Measurements from ENCODE around the gene DEF6. TPM values are rescaled to one million over a fixed set of nuclear protein-coding genes. Genes with fewer than 3 reads are reported as not detected.
"Not testable (repeated sequence)": the region's sequence is repeated elsewhere in the genome, so short reads cannot be mapped to it uniquely, and the experiment has no call there.

Gene DEF6
- total RNA-seq, 1 experiment from 2014 or later = 0.72 TPM

DNA sequence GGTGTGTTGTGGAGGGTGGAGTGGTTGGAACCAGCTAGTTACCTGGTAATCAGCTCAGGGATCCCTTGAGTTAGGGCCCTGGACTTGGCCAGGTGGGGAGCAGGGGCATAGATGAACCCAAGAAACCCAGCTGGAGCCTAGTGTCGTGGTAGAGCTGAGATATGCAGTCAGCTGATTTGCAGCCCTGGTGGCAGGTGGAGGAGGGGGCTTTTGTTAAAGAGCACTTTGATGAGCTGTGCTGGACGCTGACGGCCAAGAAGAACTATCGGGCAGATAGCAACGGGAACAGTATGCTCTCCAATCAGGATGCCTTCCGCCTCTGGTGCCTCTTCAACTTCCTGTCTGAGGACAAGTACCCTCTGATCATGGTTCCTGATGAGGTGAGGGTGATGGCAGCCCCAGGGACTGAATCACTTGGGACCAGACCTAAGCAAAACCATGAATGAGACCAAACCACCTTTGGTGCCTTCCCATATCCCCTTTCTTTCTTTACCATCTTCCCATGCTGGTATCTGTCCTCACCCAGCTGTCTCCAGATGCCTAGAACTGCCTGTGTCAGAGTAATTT is 12.7 kb downstream of the DEF6 start:
- no peak for DNase-seq (ENCODE audit: low read depth)

DNA sequence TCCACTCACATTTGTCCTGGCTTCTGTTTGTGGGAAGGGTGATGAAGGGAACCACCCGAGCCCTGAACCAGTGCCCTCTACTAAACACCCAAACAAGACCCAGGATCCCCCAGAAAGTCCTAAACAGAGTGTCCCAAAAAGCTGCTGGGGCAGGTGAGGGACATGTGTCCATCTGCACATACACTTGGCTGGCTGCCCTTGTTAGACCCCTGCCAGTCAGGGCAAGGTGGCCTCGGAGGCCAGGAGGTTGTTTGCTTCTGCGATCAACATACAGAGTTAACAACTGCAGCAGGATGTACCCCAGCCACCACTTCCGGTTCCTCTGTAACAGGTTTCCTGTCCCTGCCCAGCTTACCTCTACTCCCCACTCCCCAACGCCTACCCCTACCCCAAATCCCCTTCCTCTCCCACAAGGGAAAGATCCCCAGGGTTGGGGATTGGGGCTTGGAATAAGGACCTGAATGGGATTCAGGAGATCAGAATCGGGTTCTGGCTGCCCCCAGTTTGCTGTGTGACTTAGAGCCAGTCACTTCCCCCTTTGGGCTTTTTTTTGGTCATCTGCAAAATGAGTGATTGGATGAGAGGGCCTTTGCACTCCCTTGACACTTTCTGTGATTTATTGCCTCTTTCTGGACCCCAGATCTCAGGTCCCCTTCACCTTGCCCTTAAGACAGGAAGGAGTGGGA is 13.9 kb downstream of the DEF6 start:
- no peak for DNase-seq (ENCODE audit: low read depth)

DNA sequence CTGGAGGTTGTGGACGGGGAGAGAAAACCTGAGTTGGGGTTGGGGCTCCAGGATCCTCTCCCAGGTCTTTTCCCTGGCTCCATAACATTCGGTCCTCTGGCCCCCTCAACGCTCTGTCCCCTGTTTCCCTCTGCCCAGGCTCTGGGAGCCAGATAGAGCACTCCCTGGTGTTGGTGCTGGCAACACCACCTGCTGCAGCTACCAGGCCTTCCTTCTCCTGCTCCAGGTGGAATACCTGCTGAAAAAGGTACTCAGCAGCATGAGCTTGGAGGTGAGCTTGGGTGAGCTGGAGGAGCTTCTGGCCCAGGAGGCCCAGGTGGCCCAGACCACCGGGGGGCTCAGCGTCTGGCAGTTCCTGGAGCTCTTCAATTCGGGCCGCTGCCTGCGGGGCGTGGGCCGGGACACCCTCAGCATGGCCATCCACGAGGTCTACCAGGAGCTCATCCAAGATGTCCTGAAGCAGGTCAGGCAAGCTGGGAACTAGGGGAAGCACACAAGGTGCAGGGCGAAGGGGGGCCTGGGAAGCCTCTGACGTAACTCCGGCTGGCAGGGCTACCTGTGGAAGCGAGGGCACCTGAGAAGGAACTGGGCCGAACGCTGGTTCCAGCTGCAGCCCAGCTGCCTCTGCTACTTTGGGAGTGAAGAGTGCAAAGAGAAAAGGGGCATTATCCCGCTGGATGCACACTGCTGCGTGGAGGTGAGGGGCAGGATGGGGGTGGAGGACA is 14.6 kb downstream of the DEF6 start:
- DNase-seq (ENCODE audit: low read depth) = no peak

DNA sequence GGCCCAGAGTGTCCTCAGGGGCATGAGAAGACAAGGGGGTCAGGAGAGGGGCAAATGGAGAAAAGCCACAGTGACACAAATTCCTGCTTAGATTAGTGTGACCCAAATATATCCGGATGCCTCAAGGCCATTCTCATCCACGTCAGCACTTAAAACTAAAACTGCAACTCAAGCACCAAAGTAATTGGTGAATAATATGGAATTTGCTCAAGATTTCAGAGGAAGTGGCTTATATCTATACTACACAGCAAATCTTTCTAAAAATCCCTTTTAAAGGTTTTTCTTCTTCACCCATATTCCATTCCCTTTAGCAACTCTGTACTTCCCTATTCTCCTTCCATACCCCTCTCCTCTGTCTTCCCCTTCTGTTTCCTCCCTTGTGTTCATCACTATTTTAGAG is 15.2 kb downstream of the DEF6 start:
- peak; percentile 58 for DNase-seq (ENCODE audit: low read depth)

DNA sequence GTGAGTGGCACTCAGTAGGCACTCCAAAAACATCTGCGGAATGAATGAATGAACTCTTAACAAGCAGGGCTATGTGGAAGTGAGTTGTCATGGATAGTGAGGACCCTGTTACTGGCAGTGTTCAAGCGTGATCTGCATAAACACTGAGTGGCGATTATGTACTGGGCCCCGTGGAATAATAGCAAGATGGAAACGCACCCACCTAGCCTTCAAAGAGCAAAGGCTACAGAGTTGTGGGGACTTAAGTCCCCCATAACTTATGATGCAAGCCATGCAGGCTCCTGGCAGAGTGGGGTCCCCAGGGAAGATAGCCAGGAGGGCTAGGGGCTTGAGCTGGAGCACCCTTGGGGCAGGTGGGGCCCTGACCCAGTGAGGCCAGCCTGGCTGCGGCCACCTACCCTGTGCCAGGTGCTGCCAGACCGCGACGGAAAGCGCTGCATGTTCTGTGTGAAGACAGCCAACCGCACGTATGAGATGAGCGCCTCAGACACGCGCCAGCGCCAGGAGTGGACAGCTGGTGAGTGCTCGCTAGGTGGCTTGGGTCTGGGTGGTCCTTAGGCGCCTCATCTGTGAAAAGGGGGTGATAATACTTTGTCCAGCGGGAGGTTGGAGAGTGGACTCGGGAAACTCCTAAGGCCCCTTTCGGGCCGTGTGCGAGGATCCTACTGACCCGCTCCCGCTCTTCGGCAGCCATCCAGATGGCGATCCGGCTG is 20.0 kb downstream of the DEF6 start:
- DNase-seq (ENCODE audit: low read depth) = no peak

DNA sequence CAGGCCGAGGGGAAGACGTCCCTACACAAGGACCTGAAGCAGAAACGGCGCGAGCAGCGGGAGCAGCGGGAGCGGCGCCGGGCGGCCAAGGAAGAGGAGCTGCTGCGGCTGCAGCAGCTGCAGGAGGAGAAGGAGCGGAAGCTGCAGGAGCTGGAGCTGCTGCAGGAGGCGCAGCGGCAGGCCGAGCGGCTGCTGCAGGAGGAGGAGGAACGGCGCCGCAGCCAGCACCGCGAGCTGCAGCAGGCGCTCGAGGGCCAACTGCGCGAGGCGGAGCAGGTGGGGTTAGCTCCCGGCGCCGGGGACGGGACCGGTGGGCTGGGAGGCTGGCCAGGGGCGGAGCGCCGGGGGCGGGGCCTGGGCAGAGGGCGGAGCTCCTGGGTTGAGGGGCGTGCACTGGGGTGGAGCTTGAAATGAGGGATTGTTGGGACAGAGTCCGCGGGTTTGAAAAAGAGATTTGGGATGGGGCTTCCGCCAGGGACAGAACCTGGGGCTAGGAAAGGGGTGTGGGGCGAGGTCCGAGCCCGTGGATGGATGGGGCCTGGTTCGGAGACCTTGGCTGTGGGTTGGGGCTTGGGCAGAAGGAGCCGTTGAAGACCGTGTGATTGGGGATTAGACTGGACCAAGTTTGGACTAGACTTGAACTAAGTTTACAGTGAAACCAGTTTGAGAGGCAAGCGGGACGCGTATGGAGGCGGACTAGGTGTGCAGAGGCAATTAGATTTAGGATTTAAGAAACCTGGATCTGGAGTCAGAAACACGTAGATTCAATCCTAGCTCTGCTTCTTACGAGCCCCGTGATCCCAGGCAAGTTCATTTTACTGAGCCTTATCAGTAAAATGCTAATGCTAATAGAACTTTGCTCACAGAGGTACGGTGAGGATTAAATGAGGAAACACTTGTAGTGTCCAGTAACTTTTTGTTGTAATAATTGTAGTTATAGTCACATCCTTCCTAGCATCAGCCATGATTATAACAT is 20.9 kb downstream of the DEF6 start:
- DNase-seq (ENCODE audit: low read depth) = peak; percentile 84

DNA sequence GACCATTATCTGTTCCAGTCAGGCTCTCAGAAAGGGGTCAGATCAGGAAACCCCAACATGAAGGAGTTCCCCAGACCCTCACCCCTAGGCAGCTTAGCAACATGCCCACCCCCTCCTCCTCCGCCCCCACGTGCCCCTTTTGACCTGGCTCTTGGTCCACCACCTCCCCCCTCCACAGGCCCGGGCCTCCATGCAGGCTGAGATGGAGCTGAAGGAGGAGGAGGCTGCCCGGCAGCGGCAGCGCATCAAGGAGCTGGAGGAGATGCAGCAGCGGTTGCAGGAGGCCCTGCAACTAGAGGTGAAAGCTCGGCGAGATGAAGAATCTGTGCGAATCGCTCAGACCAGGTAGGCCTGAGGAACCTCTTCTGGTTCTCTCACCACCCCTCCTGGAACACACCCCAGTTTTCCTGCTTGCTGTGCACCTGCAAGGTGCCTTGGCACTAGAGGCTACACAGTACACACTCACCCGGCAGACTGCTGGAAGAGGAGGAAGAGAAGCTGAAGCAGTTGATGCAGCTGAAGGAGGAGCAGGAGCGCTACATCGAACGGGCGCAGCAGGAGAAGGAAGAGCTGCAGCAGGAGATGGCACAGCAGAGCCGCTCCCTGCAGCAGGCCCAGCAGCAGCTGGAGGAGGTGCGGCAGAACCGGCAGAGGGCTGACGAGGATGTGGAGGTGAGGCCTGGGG is 21.9 kb downstream of the DEF6 start:
- DNase-seq (ENCODE audit: low read depth) = no peak

DNA sequence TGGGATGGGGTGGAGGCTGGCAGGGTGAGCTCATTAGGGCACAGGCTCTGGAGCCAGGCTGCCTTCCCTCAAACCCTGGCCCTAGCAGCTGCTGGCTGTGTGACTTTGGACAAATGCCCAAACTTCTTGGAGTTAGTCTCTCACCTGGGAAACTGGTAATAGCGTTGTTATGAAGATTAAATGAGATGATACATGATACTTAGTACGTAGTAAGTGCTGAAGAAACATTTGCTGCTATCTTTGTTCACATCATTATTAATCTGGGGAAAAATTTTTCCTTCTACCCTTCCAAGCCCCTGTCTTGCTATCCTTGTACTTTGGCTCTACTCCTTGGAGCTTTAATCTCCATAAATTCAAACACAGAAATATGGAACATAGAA is 22.4 kb downstream of the DEF6 start:
- DNase-seq (ENCODE audit: low read depth) = no peak

DNA sequence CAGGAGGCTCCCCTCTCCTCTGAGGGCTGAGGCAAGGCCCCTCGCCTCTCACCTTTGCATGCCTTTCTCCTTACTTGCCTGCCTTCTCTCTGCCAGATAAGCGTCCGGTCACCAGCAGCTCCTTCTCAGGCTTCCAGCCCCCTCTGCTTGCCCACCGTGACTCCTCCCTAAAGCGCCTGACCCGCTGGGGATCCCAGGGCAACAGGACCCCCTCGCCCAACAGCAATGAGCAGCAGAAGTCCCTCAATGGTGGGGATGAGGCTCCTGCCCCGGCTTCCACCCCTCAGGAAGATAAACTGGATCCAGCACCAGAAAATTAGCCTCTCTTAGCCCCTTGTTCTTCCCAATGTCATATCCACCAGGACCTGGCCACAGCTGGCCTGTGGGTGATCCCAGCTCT is 23.5 kb downstream of the DEF6 start:
- DNase-seq (ENCODE audit: low read depth) = no peak

DNA sequence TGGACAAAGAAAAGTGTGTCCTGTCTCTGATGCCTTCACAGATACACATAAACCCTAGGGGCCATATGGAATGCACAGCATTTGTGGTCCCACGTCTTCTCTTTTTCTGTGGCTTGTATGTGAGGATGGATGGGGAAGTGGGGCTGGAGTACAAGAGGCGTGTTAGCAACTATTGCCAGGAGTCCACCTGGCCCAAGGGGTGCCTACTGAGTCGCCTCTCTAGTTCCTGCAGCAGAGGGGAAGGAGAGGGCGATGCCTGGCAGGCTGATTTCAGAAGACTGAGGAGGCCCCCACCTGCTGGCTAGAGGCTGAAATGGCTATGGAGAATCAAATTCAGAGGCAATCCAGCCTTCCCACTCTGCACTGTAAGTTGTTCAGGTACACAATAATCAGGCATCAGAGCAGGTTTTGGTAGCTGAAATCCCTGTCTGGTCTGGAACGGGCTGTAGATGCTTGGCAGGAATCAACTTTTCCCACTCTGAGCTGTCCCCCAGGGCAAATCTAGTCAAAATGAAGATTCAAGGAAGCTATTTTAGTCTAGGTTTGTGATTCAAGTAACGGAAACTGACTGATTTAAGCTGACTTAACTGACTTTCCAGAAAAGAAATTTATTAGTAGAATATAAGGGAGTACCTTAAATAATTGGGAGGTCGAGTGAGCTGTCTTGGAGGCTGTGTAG is 29.9 kb downstream of the DEF6 start:
- DNase-seq (ENCODE audit: low read depth) = peak; percentile 57

DNA sequence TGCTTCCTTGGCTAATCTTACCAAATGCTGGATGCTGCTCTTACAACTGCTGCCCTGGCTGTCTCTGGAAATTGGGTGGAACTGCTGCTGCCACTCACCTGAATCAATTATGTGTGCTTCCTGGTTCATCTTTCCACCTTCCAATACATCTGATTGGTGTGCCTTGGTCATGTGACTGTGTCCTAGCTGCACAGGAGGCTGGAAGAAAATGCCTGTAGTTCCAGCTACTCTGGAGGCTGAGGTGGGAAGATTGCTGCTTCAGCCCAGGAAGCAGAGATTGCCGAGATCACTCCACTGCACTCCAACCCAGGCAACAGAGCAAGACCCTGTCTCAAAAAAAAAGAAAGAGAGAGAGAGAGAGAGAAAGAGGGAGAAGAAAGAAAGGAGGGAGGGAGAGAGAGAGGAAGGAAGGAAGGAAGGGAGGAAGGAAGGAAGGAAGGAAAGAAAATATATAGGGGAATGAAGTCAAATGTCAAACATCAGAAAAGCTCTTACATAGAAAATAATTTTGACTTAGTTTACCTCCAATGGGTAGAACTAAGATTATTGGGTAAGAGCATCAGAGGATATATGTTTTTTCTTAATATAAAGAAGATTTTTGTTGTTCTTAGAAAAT is 30.6 kb downstream of the DEF6 start:
- no peak for DNase-seq (ENCODE audit: low read depth)

DNA sequence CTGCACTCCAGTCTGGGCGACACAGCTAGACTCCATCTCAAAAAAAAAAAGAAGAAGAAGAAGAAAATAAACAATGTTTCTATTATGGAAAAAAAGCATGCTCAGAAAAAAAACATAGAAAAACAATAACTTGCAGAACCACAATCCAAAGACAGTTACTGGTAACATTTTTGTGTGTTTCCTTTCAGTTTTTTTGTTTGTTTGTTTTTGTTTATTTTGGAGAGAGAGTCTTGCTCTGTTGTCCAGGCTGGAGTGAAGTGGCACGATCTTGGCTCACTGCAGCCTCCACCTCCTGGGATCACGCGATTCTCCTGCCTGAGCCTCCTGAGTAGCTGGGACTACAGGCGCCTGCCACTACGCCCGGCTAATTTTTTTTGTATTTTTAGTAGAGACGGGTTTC is 31.3 kb downstream of the DEF6 start:
- DNase-seq (ENCODE audit: low read depth) = not testable (repeated sequence)

DNA sequence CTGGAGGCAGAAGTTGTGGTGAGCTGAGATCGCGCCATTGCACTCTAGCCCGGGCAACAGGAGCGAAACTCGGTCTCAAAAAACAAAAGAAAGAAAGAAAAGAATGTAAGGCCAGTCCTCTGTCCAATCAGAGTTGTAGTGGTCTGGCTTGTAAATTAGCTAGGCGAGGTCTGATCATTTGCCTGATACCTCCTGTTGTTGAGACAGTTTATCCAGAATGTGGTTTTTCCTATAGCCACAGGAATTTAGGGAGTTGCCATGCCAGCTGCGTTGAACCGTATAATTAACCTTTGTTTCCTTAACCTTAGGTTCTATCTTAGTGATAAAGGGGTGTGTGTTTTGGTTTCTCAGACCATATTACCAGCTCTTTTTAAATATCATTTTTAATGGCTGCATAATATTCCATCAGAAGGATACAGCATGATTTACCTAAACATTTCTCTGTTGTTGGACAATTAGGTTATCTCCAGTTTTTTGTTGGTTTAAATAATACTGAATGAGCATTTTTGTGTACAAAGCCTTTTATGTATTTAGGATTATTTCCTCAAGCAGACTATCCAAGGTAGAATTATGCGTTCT is 33.0 kb downstream of the DEF6 start:
- peak; percentile 27 for DNase-seq (ENCODE audit: low read depth)

DNA sequence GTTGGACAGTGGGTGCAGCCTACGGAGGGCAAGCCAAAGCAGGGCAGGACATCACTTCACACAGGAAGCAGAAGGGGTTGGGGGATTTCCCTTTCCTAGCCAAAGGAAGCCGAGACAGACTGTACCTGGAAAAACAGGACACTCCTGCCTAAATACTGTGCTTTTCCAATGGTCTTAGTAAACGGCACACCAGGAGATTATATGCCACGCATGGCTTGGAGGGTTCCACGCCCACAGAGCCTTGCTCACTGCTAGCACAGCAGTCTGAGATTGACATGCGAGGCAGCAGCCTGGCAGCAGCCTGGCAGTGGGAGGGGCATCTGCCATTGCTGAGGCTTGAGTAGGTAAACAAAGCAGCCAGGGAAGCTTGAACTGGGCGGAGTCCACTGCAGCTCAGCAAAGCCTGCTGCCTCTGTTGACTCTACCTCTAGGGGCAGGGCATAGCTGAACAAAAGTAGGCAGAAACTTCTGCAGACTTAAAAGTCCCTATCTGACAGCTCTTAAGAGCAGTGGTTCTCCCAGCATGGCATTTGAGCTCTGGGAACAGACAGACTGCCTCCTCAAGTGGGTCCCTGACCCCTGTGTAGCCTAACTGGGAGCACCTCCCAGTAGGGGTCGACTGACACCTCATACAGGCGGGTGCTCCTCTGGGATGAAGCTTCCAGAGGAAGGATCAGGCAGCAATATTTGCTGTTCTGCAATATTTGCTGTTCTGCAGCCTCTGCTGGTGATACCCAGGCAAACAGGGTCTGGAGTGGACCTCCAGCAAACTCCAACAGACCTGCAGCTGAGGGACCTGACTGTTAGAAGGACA is 34.7 kb downstream of the DEF6 start:
- DNase-seq (ENCODE audit: low read depth) = peak; percentile 37

DNA sequence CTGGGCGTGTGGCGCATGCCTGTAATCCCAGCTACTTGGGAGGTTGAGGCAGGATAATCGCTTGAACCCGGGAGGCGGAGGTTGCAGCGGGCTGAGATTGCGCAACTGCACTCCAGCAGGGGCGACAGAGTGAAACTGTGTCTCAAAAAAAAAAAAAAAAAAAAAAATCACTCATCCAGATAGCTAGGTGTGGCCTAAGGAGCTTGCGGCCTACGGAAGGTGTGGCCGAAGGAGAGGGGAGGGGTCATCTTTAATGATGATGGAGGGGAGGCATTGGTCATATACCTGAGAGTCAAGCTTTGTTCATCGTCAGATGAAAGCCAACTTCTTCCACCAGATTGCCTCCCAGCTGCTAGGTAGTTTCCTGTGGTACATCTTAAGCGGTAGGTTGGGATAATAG is 43.9 kb downstream of the DEF6 start:
- DNase-seq (ENCODE audit: low read depth) = no peak

DNA sequence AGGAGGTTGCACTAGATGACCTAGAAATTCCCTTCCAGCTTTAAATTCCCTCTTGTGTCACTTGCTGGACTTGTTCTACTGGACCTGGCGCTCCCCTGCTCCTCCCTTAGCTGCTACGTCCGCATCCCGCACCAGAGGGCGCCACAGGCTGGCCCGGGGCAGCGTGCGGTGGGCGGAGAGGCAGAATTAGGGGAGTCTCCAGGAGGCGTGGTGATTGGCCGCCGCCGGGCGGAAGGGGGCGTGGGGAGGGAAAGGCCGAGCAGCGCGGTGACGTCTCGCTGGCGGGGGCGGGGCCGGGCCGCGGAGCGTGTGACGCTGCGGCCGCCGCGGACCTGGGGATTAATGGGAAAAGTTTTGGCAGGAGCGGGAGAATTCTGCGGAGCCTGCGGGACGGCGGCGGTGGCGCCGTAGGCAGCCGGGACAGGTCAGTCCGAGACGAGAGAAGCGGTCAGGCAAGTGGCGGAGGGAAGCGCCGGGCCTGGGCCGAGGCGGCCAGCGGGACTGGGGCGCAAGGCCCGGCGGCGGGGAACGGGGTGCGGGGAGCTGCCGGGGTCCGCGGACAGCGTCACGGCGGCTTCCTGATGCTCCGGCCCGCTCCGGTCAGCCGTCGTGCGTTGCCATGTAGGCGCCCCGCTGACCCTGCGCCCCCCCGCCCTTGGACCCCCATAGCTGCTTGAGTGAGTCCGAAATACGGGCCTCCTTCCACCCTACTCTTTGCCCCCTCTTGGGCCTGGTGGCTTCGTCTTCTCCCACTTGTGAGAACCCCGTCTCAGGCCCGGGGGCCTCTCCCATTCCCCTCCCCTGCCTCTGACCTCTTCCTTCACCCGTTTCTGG is 44.9 kb downstream of the DEF6 start, which contains the start of gene PPARD:
PPARD (plus strand) TSS at position 301 of the 834 bp plus-strand sequence. CDS start 68,530 bp downstream, outside the sequence.
- peak; percentile 93 for DNase-seq (ENCODE audit: low read depth)

DNA sequence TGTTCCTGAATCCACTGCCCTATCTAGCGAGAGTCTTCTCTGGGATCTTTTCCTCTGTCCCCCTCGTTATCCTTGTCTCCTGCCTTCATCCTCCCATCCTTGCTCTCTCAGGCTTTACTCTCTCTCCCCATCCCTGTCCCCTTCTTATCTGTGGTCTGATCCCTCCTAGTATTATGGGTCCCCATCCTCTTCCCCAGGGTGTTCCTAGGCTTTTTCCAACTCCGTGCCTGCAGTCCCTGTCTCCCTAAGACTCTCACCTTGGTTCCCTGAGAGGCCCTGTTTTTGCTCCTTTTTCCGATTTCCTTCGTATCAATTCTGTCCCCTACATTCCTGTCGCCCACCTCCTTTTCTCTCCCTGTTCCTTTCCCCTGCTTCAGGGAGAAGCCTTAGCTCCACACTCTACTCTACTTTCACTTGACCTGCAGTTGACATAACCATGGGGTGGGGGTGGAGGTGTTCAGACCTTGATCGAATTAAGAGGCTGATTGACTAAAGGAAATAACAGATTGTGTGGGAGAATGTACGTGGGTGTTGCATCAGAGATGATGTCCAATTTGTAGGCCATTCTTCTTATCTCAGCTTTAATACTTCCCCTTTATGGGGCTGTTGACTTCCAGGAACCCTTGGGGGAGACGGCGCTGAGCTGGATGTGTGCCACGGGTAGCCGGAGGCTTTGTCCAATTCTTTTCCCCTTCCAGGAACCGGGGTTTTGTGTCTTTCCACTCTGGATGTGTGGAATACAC is 45.6 kb downstream of the DEF6 start:
- DNase-seq (ENCODE audit: low read depth) = peak; percentile 51

All from RPMI7951 (cell line).